Neutrophil (primary cell): ENCODE data around the gene ACADS.

ENCODE experiments used
- H3K27ac ChIP-seq: fragments of 200-600 bp; sonication (generic); 2 replicates; pipeline ENCODE4 v1.5.1; 2016; ENCODE audit warnings: mild to moderate bottlenecking, moderate library complexity
- H3K27me3 ChIP-seq: fragments of 200-600 bp; sonication (generic); 2 replicates; pipeline ENCODE4 v1.6.0; 2016; ENCODE audit warnings: mild to moderate bottlenecking
- H3K36me3 ChIP-seq: fragments of 200-600 bp; sonication (generic); 2 replicates; pipeline ENCODE4 v1.5.1; 2017
- H3K4me1 ChIP-seq, 2 experiments: fragments of 200-600 bp in 1 of 2; sonication (generic) in 1 of 2; 1 replicate in 1 of 2; 2 replicates in 1 of 2; pipeline versions ENCODE4 v1.5.1 to v1.6.1; 2013 to 2016; ENCODE audit warnings: low read depth in 1 of 2, low read length in 1 of 2, mild to moderate bottlenecking in 1 of 2, moderate library complexity in 1 of 2; ENCODE audit not compliant: control insufficient read depth in 1 of 2, insufficient read depth in 1 of 2
- H3K4me3 ChIP-seq, 2 experiments: fragments of 200-600 bp in 1 of 2; sonication (generic) in 1 of 2; 1 replicate in 1 of 2; 2 replicates in 1 of 2; pipeline ENCODE4 v1.5.1; 2013 to 2016; ENCODE audit warnings: low read depth in 1 of 2, low read length in 1 of 2, mild to moderate bottlenecking in 1 of 2, moderate library complexity in 1 of 2
- H3K9me3 ChIP-seq: fragments of 200-600 bp; sonication (generic); 2 replicates; pipeline ENCODE4 v1.5.1; 2016
- CTCF ChIP-seq: fragments of 200-600 bp; sonication (generic); IDR thresholded peaks from 2 replicates; pipeline ENCODE4 v1.5.1; 2016; ENCODE audit warnings: antibody characterized with exemption

ACADS gene

GRCh38 chr12:120733574-120733973, 7.9 kb downstream of the ACADS start:
- no peaks in the 10 kb centered on the region for H3K9me3 ChIP-seq
- H3K27ac ChIP-seq, result no peak overlapping the region
- no peak overlapping the region for H3K4me3 ChIP-seq
- peaks cover 36% of the 10 kb centered on the region for H3K36me3 ChIP-seq
- TF ChIP-seq CTCF, result no peak
- no peaks in the 10 kb centered on the region for H3K27me3 ChIP-seq
- no peaks in the 10 kb centered on the region for H3K4me1 ChIP-seq

- H3K27me3 ChIP-seq, result no peaks in the 10 kb centered on the region
- H3K9me3 ChIP-seq, result no peaks in the 10 kb centered on the region
- H3K27ac ChIP-seq, result no peak overlapping the region
- no peaks in the 10 kb centered on the region for H3K4me1 ChIP-seq
- no peak for TF ChIP-seq CTCF
- H3K36me3 ChIP-seq, result peaks cover 43% of the 10 kb centered on the region
- no peak overlapping the region for H3K4me3 ChIP-seq
Observed at GRCh38 chr12:120734210-120734609, 8.6 kb downstream of the ACADS start.

GRCh38 chr12:120735181-120735580, 9.6 kb downstream of the ACADS start:
- Histone ChIP-seq H3K27ac (no peak overlapping the region), H3K36me3 (peaks cover 44% of the 10 kb centered on the region), H3K4me3 (no peak overlapping the region), H3K27me3 (no peaks in the 10 kb centered on the region), H3K9me3 (no peaks in the 10 kb centered on the region), H3K4me1 (no peaks in the 10 kb centered on the region)
- TF ChIP-seq CTCF, result no peak

GRCh38 chr12:120736404-120737331, 11.0 kb downstream of the ACADS start:
- TF ChIP-seq CTCF, result no peak
- no peak overlapping the region for H3K4me3 ChIP-seq
- no peaks in the 10 kb centered on the region for H3K9me3 ChIP-seq
- H3K4me1 ChIP-seq, result no peaks in the 10 kb centered on the region
- peaks cover 35% of the 10 kb centered on the region for H3K36me3 ChIP-seq
- H3K27ac ChIP-seq, result no peak overlapping the region
- no peaks in the 10 kb centered on the region for H3K27me3 ChIP-seq

- no peaks in the 10 kb centered on the region for H3K27me3 ChIP-seq
- H3K9me3 ChIP-seq, result no peaks in the 10 kb centered on the region
- H3K36me3 ChIP-seq, result peaks cover 35% of the 10 kb centered on the region
- TF ChIP-seq CTCF, result no peak
- no peak overlapping the region for H3K27ac ChIP-seq
- H3K4me1 ChIP-seq, result no peaks in the 10 kb centered on the region
- no peak overlapping the region for H3K4me3 ChIP-seq
Observed at GRCh38 chr12:120737557-120738251, 12.1 kb downstream of the ACADS start.
